Measurements from ENCODE around the gene SACS. TPM values are rescaled to one million over a fixed set of nuclear protein-coding genes. Genes with fewer than 3 reads are reported as not detected.

The SACS gene
- total and polyA plus RNA-seq, 9 donors, result 28.3 to 76.8 (median 52.9) TPM

- Histone ChIP-seq H3K9me3 (replicated peaks; ENCODE audit: control insufficient read depth, low read depth, low read length) (no peaks in the 10 kb centered on the region), H3K4me3 (ENCODE audit: low read length) (no peak overlapping the region), H3K27me3 (ENCODE audit: control insufficient read depth, insufficient read depth, low read length) (no peaks in the 10 kb centered on the region), H3K27ac (ENCODE audit: low read length) (no peak overlapping the region), H3K36me3 (ENCODE audit: control insufficient read depth, insufficient read depth, low read length) (no peaks in the 10 kb centered on the region), H3K4me1 (ENCODE audit: control insufficient read depth, insufficient read depth, low read length) (peaks cover 46% of the 10 kb centered on the region)
- DNase-seq, result no peak
- no CpG with 5 or more reads among the region's 7 CpGs for WGBS (ENCODE audit: insufficient coverage)
Observed at GRCh38 chr13:23455401-23456185, 22.1 kb upstream of the SACS start.

- 64% methylated on average over 5 of the region's 8 CpGs for WGBS (ENCODE audit: insufficient coverage)
- DNase-seq, result no peak
- no peaks in the 10 kb centered on the region for H3K9me3 ChIP-seq (replicated peaks; ENCODE audit: control insufficient read depth, low read depth, low read length)
- no peaks in the 10 kb centered on the region for H3K27me3 ChIP-seq (ENCODE audit: control insufficient read depth, insufficient read depth, low read length)
- peaks cover 50% of the 10 kb centered on the region for H3K4me1 ChIP-seq (ENCODE audit: control insufficient read depth, insufficient read depth, low read length)
- no peaks in the 10 kb centered on the region for H3K36me3 ChIP-seq (ENCODE audit: control insufficient read depth, insufficient read depth, low read length)
- H3K4me3 ChIP-seq (ENCODE audit: low read length), result no peak overlapping the region
- H3K27ac ChIP-seq (ENCODE audit: low read length), result no peak overlapping the region
Observed at GRCh38 chr13:23453132-23453531, 19.6 kb upstream of the SACS start.

GRCh38 chr13:23450340-23451046, 17.0 kb upstream of the SACS start:
- no peaks in the 10 kb centered on the region for H3K36me3 ChIP-seq (ENCODE audit: control insufficient read depth, insufficient read depth, low read length)
- H3K27ac ChIP-seq (ENCODE audit: low read length), result peak overlapping the region; percentile 90
- WGBS (ENCODE audit: insufficient coverage), result 80% methylated on average over 2 of the region's 8 CpGs
- H3K9me3 ChIP-seq (replicated peaks; ENCODE audit: control insufficient read depth, low read depth, low read length), result no peaks in the 10 kb centered on the region
- peak; percentile 92 for DNase-seq
- H3K4me3 ChIP-seq (ENCODE audit: low read length), result no peak overlapping the region
- H3K4me1 ChIP-seq (ENCODE audit: control insufficient read depth, insufficient read depth, low read length), result peaks cover 36% of the 10 kb centered on the region
- H3K27me3 ChIP-seq (ENCODE audit: control insufficient read depth, insufficient read depth, low read length), result no peaks in the 10 kb centered on the region

- no peaks in the 10 kb centered on the region for H3K27me3 ChIP-seq (ENCODE audit: control insufficient read depth, insufficient read depth, low read length)
- no peak for DNase-seq
- H3K36me3 ChIP-seq (ENCODE audit: control insufficient read depth, insufficient read depth, low read length), result no peaks in the 10 kb centered on the region
- peaks cover 36% of the 10 kb centered on the region for H3K4me1 ChIP-seq (ENCODE audit: control insufficient read depth, insufficient read depth, low read length)
- WGBS (ENCODE audit: insufficient coverage), result 29% methylated on average over 2 of the region's 5 CpGs
- H3K9me3 ChIP-seq (replicated peaks; ENCODE audit: control insufficient read depth, low read depth, low read length), result no peaks in the 10 kb centered on the region
- H3K4me3 ChIP-seq (ENCODE audit: low read length), result no peak overlapping the region
- H3K27ac ChIP-seq (ENCODE audit: low read length), result peak overlapping the region; percentile 90
Observed at GRCh38 chr13:23449398-23450162, 16.1 kb upstream of the SACS start.

GRCh38 chr13:23447927-23448326, 14.4 kb upstream of the SACS start:
- peak; percentile 85 for DNase-seq
- peaks cover 38% of the 10 kb centered on the region for H3K4me1 ChIP-seq (ENCODE audit: control insufficient read depth, insufficient read depth, low read length)
- H3K27ac ChIP-seq (ENCODE audit: low read length), result peak overlapping the region; percentile 86
- no peaks in the 10 kb centered on the region for H3K27me3 ChIP-seq (ENCODE audit: control insufficient read depth, insufficient read depth, low read length)
- WGBS (ENCODE audit: insufficient coverage), result 28% methylated on average over 2 of the region's 3 CpGs
- no peaks in the 10 kb centered on the region for H3K9me3 ChIP-seq (replicated peaks; ENCODE audit: control insufficient read depth, low read depth, low read length)
- no peak overlapping the region for H3K4me3 ChIP-seq (ENCODE audit: low read length)
- H3K36me3 ChIP-seq (ENCODE audit: control insufficient read depth, insufficient read depth, low read length), result no peaks in the 10 kb centered on the region

- DNase-seq, result no peak
- H3K4me3 ChIP-seq (ENCODE audit: low read length), result no peak overlapping the region
- H3K9me3 ChIP-seq (replicated peaks; ENCODE audit: control insufficient read depth, low read depth, low read length), result no peaks in the 10 kb centered on the region
- WGBS (ENCODE audit: insufficient coverage), result no CpG with 5 or more reads among the region's 1 CpG
- peaks cover 30% of the 10 kb centered on the region for H3K4me1 ChIP-seq (ENCODE audit: control insufficient read depth, insufficient read depth, low read length)
- no peaks in the 10 kb centered on the region for H3K27me3 ChIP-seq (ENCODE audit: control insufficient read depth, insufficient read depth, low read length)
- no peaks in the 10 kb centered on the region for H3K36me3 ChIP-seq (ENCODE audit: control insufficient read depth, insufficient read depth, low read length)
- no peak overlapping the region for H3K27ac ChIP-seq (ENCODE audit: low read length)
Observed at GRCh38 chr13:23445794-23446193, 12.3 kb upstream of the SACS start.

GRCh38 chr13:23443878-23444277, 10.4 kb upstream of the SACS start:
- Histone ChIP-seq H3K27me3 (ENCODE audit: control insufficient read depth, insufficient read depth, low read length) (no peaks in the 10 kb centered on the region), H3K9me3 (replicated peaks; ENCODE audit: control insufficient read depth, low read depth, low read length) (no peaks in the 10 kb centered on the region), H3K27ac (ENCODE audit: low read length) (no peak overlapping the region), H3K4me3 (ENCODE audit: low read length) (no peak overlapping the region), H3K4me1 (ENCODE audit: control insufficient read depth, insufficient read depth, low read length) (peaks cover 29% of the 10 kb centered on the region), H3K36me3 (ENCODE audit: control insufficient read depth, insufficient read depth, low read length) (no peaks in the 10 kb centered on the region)
- DNase-seq, result no peak
- WGBS (ENCODE audit: insufficient coverage), result 59% methylated on average over 2 of the region's 2 CpGs

GRCh38 chr13:23443110-23443509, 9.6 kb upstream of the SACS start:
- no peak for DNase-seq
- Histone ChIP-seq H3K9me3 (replicated peaks; ENCODE audit: control insufficient read depth, low read depth, low read length) (no peaks in the 10 kb centered on the region), H3K4me1 (ENCODE audit: control insufficient read depth, insufficient read depth, low read length) (peaks cover 26% of the 10 kb centered on the region), H3K27ac (ENCODE audit: low read length) (no peak overlapping the region), H3K36me3 (ENCODE audit: control insufficient read depth, insufficient read depth, low read length) (no peaks in the 10 kb centered on the region), H3K27me3 (ENCODE audit: control insufficient read depth, insufficient read depth, low read length) (no peaks in the 10 kb centered on the region), H3K4me3 (ENCODE audit: low read length) (no peak overlapping the region)
- 73% methylated on average over 1 of the region's 2 CpGs for WGBS (ENCODE audit: insufficient coverage)

GRCh38 chr13:23440821-23441618, 7.5 kb upstream of the SACS start:
- Histone ChIP-seq H3K27ac (ENCODE audit: low read length) (no peak overlapping the region), H3K36me3 (ENCODE audit: control insufficient read depth, insufficient read depth, low read length) (no peaks in the 10 kb centered on the region), H3K9me3 (replicated peaks; ENCODE audit: control insufficient read depth, low read depth, low read length) (no peaks in the 10 kb centered on the region), H3K4me3 (ENCODE audit: low read length) (no peak overlapping the region), H3K27me3 (ENCODE audit: control insufficient read depth, insufficient read depth, low read length) (no peaks in the 10 kb centered on the region), H3K4me1 (ENCODE audit: control insufficient read depth, insufficient read depth, low read length) (peaks cover 32% of the 10 kb centered on the region)
- WGBS (ENCODE audit: insufficient coverage), result 80% methylated on average over 9 of the region's 15 CpGs
- DNase-seq, result peak; percentile 36
